ENCODE measurements around the gene ASXL2. TPM values are rescaled to one million over a fixed set of nuclear protein-coding genes. Genes with fewer than 3 reads are reported as not detected.

Gene ASXL2
- total RNA-seq, 5 donors from 2014 or later (not counting 1 experiment from before 2014, with no cell fraction given): 36.3 to 53.2 (median 48.3) TPM

GRCh38 chr2:25845843-25846505, 32.3 kb downstream of the ASXL2 start:
- POLR2A ChIA-PET: no interaction called here
- no peaks in the 10 kb centered on the region for H3K27me3 Mint-ChIP-seq
- 90% methylated on average over 2 of the region's 7 CpGs for WGBS (ENCODE audit: insufficient coverage)
- H3K9me3 ChIP-seq: no peaks in the 10 kb centered on the region
- H3K36me3 ChIP-seq (ENCODE audit: control insufficient read depth in 2 of 2, extremely low read depth in 1 of 2, insufficient read depth in 1 of 2, low read length in 1 of 2): peaks cover 0 to 25% of the 10 kb centered on the region in 2 donors
- H3K4me1 Mint-ChIP-seq: peaks cover 8 to 15% (median 14%) of the 10 kb centered on the region in 3 donors
- no peak overlapping the region for H3K4me3 Mint-ChIP-seq
- ATAC-seq (replicated peaks in 1 of 4) (no peak), DNase-seq (no peak)
- no peak overlapping the region for H3K4me3 ChIP-seq (ENCODE audit: control insufficient read depth in 1 of 2, extremely low read depth in 1 of 2, low read length in 1 of 2)
- H3K4me1 ChIP-seq (ENCODE audit: control insufficient read depth in 1 of 2, extremely low read depth in 1 of 2, insufficient read depth in 2 of 2, low read length in 2 of 2): peaks cover 7 to 8% of the 10 kb centered on the region in 2 experiments
- peaks cover 0 to 4% (median 0%) of the 10 kb centered on the region in 3 donors for H3K9me3 Mint-ChIP-seq
- no peaks in the 10 kb centered on the region for H3K27me3 ChIP-seq (replicated peaks in 1 of 2; ENCODE audit: control insufficient read depth in 2 of 2, extremely low read depth in 1 of 2, insufficient read depth in 2 of 2, low read length in 1 of 2)
- CTCF ChIA-PET: interaction anchor here (0.6 to 1.6 kb wide), 2 partner anchors 9 to 247 kb away, joined by 4 to 5 read pairs; no protein-coding TSS in a partner anchor
- H3K27ac ChIP-seq (ENCODE audit: low read length): no peak overlapping the region
- H3K27ac Mint-ChIP-seq: no peak overlapping the region
- H3K36me3 Mint-ChIP-seq: peaks cover 22% of the 10 kb centered on the region

- Mint-ChIP-seq H3K9me3 (peaks cover 0 to 4% (median 0%) of the 10 kb centered on the region in 3 donors), H3K36me3 (peaks cover 28% of the 10 kb centered on the region)
- 100% methylated on average over 1 of the region's 1 CpG for WGBS (ENCODE audit: insufficient coverage)
Measured at GRCh38 chr2:25844089-25844488, 34.2 kb downstream of the ASXL2 start.

GRCh38 chr2:25842155-25842554, 36.1 kb downstream of the ASXL2 start:
- ChIA-PET POLR2A (interaction anchor here in 1 of 2 donors (0.7 kb wide), 1 partner anchor 21 kb away, joined by 3 read pairs; no protein-coding TSS in a partner anchor), CTCF (interaction anchor here in 1 of 2 donors (0.7 kb wide), 1 partner anchor 99 kb away, joined by 6 read pairs; no protein-coding TSS in a partner anchor)
- Mint-ChIP-seq H3K27me3 (no peaks in the 10 kb centered on the region), H3K9me3 (peaks cover 0 to 1% (median 0%) of the 10 kb centered on the region in 3 donors), H3K4me3 (no peak overlapping the region), H3K36me3 (peaks cover 27% of the 10 kb centered on the region), H3K4me1 (peaks cover 7 to 15% (median 14%) of the 10 kb centered on the region in 3 donors), H3K27ac (no peak overlapping the region)
- WGBS (ENCODE audit: insufficient coverage): no CpG with 5 or more reads among the region's 1 CpG
- H3K27ac ChIP-seq (ENCODE audit: low read length): no peak overlapping the region
- no peak overlapping the region for H3K4me3 ChIP-seq (ENCODE audit: control insufficient read depth in 1 of 2, extremely low read depth in 1 of 2, low read length in 1 of 2)
- no peaks in the 10 kb centered on the region for H3K4me1 ChIP-seq (ENCODE audit: control insufficient read depth in 1 of 2, extremely low read depth in 1 of 2, insufficient read depth in 2 of 2, low read length in 2 of 2)
- no peaks in the 10 kb centered on the region for H3K9me3 ChIP-seq
- H3K27me3 ChIP-seq (replicated peaks in 1 of 2; ENCODE audit: control insufficient read depth in 2 of 2, extremely low read depth in 1 of 2, insufficient read depth in 2 of 2, low read length in 1 of 2): no peaks in the 10 kb centered on the region
- DNase-seq: no peak
- peaks cover 0 to 25% of the 10 kb centered on the region in 2 donors for H3K36me3 ChIP-seq (ENCODE audit: control insufficient read depth in 2 of 2, extremely low read depth in 1 of 2, insufficient read depth in 1 of 2, low read length in 1 of 2)
- ATAC-seq (replicated peaks in 1 of 4): no peak

More at GRCh38 chr2:25844089-25844488, 34.2 kb downstream of the ASXL2 start:
- no peak for DNase-seq
- ATAC-seq (replicated peaks in 1 of 4): no peak
- CTCF ChIA-PET: interaction anchor here in 1 of 2 donors (0.6 kb wide), 1 partner anchor 154 kb away, joined by 7 read pairs; no protein-coding TSS in a partner anchor
- H3K27ac Mint-ChIP-seq: no peak overlapping the region
- H3K4me3 Mint-ChIP-seq: no peak overlapping the region
- Histone ChIP-seq H3K4me3 (ENCODE audit: control insufficient read depth in 1 of 2, extremely low read depth in 1 of 2, low read length in 1 of 2) (no peak overlapping the region), H3K27me3 (replicated peaks in 1 of 2; ENCODE audit: control insufficient read depth in 2 of 2, extremely low read depth in 1 of 2, insufficient read depth in 2 of 2, low read length in 1 of 2) (no peaks in the 10 kb centered on the region), H3K27ac (ENCODE audit: low read length) (no peak overlapping the region), H3K9me3 (no peaks in the 10 kb centered on the region), H3K36me3 (ENCODE audit: control insufficient read depth in 2 of 2, extremely low read depth in 1 of 2, insufficient read depth in 1 of 2, low read length in 1 of 2) (peaks cover 0 to 25% of the 10 kb centered on the region in 2 donors), H3K4me1 (ENCODE audit: control insufficient read depth in 1 of 2, extremely low read depth in 1 of 2, insufficient read depth in 2 of 2, low read length in 2 of 2) (no peaks in the 10 kb centered on the region)
- peaks cover 0 to 8% (median 7%) of the 10 kb centered on the region in 3 donors for H3K4me1 Mint-ChIP-seq
- POLR2A ChIA-PET: no interaction called here
- H3K27me3 Mint-ChIP-seq: no peaks in the 10 kb centered on the region

- H3K4me3 ChIP-seq (ENCODE audit: control insufficient read depth in 1 of 2, extremely low read depth in 1 of 2, low read length in 1 of 2): no peak overlapping the region
- ChIA-PET CTCF (interaction anchor here (0.7 to 1.2 kb wide), 3 partner anchors 9 to 997 kb away, joined by 3 to 6 read pairs (median 6); no protein-coding TSS in a partner anchor), POLR2A (interaction anchor here in 1 of 2 donors (0.6 kb wide), 1 partner anchor 65 kb away, joined by 4 read pairs; no protein-coding TSS in a partner anchor)
- H3K9me3 Mint-ChIP-seq: no peaks in the 10 kb centered on the region
- peaks cover 7 to 33% (median 23%) of the 10 kb centered on the region in 3 donors for H3K4me1 Mint-ChIP-seq
- no peak overlapping the region for H3K4me3 Mint-ChIP-seq
- H3K36me3 Mint-ChIP-seq: peaks cover 28% of the 10 kb centered on the region
- no peak for ATAC-seq (replicated peaks in 1 of 4)
- no CpG with 5 or more reads among the region's 2 CpGs for WGBS (ENCODE audit: insufficient coverage)
- H3K27ac Mint-ChIP-seq: no peak overlapping the region
- peaks cover 0 to 11% of the 10 kb centered on the region in 2 donors for H3K36me3 ChIP-seq (ENCODE audit: control insufficient read depth in 2 of 2, extremely low read depth in 1 of 2, insufficient read depth in 1 of 2, low read length in 1 of 2)
- no peaks in the 10 kb centered on the region for H3K4me1 ChIP-seq (ENCODE audit: control insufficient read depth in 1 of 2, extremely low read depth in 1 of 2, insufficient read depth in 2 of 2, low read length in 2 of 2)
- no peaks in the 10 kb centered on the region for H3K27me3 Mint-ChIP-seq
- H3K27ac ChIP-seq (ENCODE audit: low read length): no peak overlapping the region
- DNase-seq: no peak
- H3K27me3 ChIP-seq (replicated peaks in 1 of 2; ENCODE audit: control insufficient read depth in 2 of 2, extremely low read depth in 1 of 2, insufficient read depth in 2 of 2, low read length in 1 of 2): no peaks in the 10 kb centered on the region
- H3K9me3 ChIP-seq: no peaks in the 10 kb centered on the region
Measured at GRCh38 chr2:25838152-25838756, 40.0 kb downstream of the ASXL2 start.

- Histone ChIP-seq H3K4me3 (ENCODE audit: control insufficient read depth in 1 of 2, extremely low read depth in 1 of 2, low read length in 1 of 2) (no peak overlapping the region), H3K9me3 (no peaks in the 10 kb centered on the region), H3K27ac (ENCODE audit: low read length) (no peak overlapping the region), H3K27me3 (replicated peaks in 1 of 2; ENCODE audit: control insufficient read depth in 2 of 2, extremely low read depth in 1 of 2, insufficient read depth in 2 of 2, low read length in 1 of 2) (no peaks in the 10 kb centered on the region), H3K4me1 (ENCODE audit: control insufficient read depth in 1 of 2, extremely low read depth in 1 of 2, insufficient read depth in 2 of 2, low read length in 2 of 2) (peaks cover 9% of the 10 kb centered on the region in 2 experiments), H3K36me3 (ENCODE audit: control insufficient read depth in 2 of 2, extremely low read depth in 1 of 2, insufficient read depth in 1 of 2, low read length in 1 of 2) (peaks cover 0 to 6% of the 10 kb centered on the region in 2 donors)
- Mint-ChIP-seq H3K27me3 (no peaks in the 10 kb centered on the region), H3K9me3 (peaks cover 0 to 8% (median 4%) of the 10 kb centered on the region in 3 donors), H3K4me1 (peaks cover 23 to 54% (median 43%) of the 10 kb centered on the region in 3 donors), H3K36me3 (peaks cover 37% of the 10 kb centered on the region), H3K27ac (no peak overlapping the region), H3K4me3 (no peak overlapping the region)
- CTCF ChIA-PET: interaction anchor here (0.5 to 1.9 kb wide), 5 partner anchors 10 to 460 kb away, joined by 3 to 8 read pairs (median 4); no protein-coding TSS in a partner anchor
- ATAC-seq (replicated peaks in 1 of 4) (no peak), DNase-seq (no peak)
- POLR2A ChIA-PET: no interaction called here
- no CpG with 5 or more reads among the region's 2 CpGs for WGBS (ENCODE audit: insufficient coverage)
Measured at GRCh38 chr2:25835906-25836305, 42.4 kb downstream of the ASXL2 start.

- ATAC-seq (replicated peaks in 1 of 4) (no peak), DNase-seq (no peak)
- Mint-ChIP-seq H3K27me3 (no peaks in the 10 kb centered on the region), H3K36me3 (peaks cover 45% of the 10 kb centered on the region), H3K27ac (peak overlapping the region in 1 of 2 donors; percentile 27), H3K4me3 (no peak overlapping the region), H3K4me1 (peaks cover 39 to 66% (median 57%) of the 10 kb centered on the region in 3 donors), H3K9me3 (peaks cover 3 to 11% (median 6%) of the 10 kb centered on the region in 3 donors)
- no peak overlapping the region for H3K27ac ChIP-seq (ENCODE audit: low read length)
- ChIA-PET POLR2A (no interaction called here), CTCF (no interaction called here)
- H3K9me3 ChIP-seq: no peaks in the 10 kb centered on the region
- H3K27me3 ChIP-seq (replicated peaks in 1 of 2; ENCODE audit: control insufficient read depth in 2 of 2, extremely low read depth in 1 of 2, insufficient read depth in 2 of 2, low read length in 1 of 2): no peaks in the 10 kb centered on the region
- peaks cover 9 to 14% of the 10 kb centered on the region in 2 experiments for H3K4me1 ChIP-seq (ENCODE audit: control insufficient read depth in 1 of 2, extremely low read depth in 1 of 2, insufficient read depth in 2 of 2, low read length in 2 of 2)
- peaks cover 0 to 6% of the 10 kb centered on the region in 2 donors for H3K36me3 ChIP-seq (ENCODE audit: control insufficient read depth in 2 of 2, extremely low read depth in 1 of 2, insufficient read depth in 1 of 2, low read length in 1 of 2)
- no CpG with 5 or more reads among the region's 2 CpGs for WGBS (ENCODE audit: insufficient coverage)
- H3K4me3 ChIP-seq (ENCODE audit: control insufficient read depth in 1 of 2, extremely low read depth in 1 of 2, low read length in 1 of 2): no peak overlapping the region
Measured at GRCh38 chr2:25833566-25833965, 44.7 kb downstream of the ASXL2 start.
